Measurements from ENCODE around the gene OLFML2A. TPM values are rescaled to one million over a fixed set of nuclear protein-coding genes. Genes with fewer than 3 reads are reported as not detected.

Gene OLFML2A
- polyA plus RNA-seq, 1 donor from 2014 or later = 0.15 TPM

DNA sequence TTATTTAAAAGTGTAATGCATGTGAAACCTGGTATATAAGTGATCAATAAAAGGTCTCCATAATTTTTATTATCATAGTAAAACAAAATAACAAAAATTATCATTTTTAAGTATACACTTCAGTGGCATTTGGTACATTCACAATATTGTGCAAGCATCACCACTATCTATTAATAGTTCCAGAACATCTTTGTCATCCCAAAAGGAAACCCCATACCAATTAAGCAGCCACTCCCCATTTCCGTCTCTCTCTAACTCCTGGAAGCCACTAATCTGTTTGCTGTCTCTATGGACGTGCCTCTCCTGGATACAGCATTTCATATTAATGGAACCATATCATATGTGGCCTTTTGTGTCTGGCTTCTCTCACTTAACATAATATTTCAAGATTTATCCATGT is 7.6 kb downstream of the OLFML2A start:
- Histone ChIP-seq H3K27me3 (ENCODE audit: insufficient read depth, low read depth, low read length) (no peaks in the 10 kb centered on the region), H4K20me1 (ENCODE audit: insufficient read depth) (no peaks in the 10 kb centered on the region), H3K4me2 (ENCODE audit: low read length) (no peak overlapping the region), H3K4me3 (ENCODE audit: low read length) (no peak overlapping the region), H3K9me2 (ENCODE audit: insufficient read depth, low read length) (no peaks in the 10 kb centered on the region), H3K9me3 (ENCODE audit: low read length) (no peaks in the 10 kb centered on the region), H3K36me3 (ENCODE audit: insufficient read depth, low read length) (no peaks in the 10 kb centered on the region), H2AFZ (ENCODE audit: low read depth, low read length) (no peak overlapping the region), H3K9ac (ENCODE audit: low read length) (no peak overlapping the region), H3F3A (ENCODE audit: insufficient read depth, low read length, poor library complexity, severe bottlenecking) (no peaks in the 10 kb centered on the region), H3K79me2 (replicated peaks; ENCODE audit: insufficient read depth, low read length) (no peaks in the 10 kb centered on the region), H3K27ac (ENCODE audit: low read length) (no peak overlapping the region)
- TF ChIP-seq EZH2 (IDR thresholded peaks at IDR 0.05; ENCODE audit: borderline replicate concordance, insufficient read depth, low read length, poor library complexity, severe bottlenecking) = no peak
- TF ChIP-seq MXI1 (conservative IDR thresholded peaks at IDR 0.05; ENCODE audit: poor library complexity, severe bottlenecking) = no peak
- no peak for TF ChIP-seq RAD21 (conservative IDR thresholded peaks at IDR 0.05)
- no peak for TF ChIP-seq EP300 (conservative IDR thresholded peaks at IDR 0.05; ENCODE audit: poor library complexity, severe bottlenecking)
- TF ChIP-seq, protein P1, sequence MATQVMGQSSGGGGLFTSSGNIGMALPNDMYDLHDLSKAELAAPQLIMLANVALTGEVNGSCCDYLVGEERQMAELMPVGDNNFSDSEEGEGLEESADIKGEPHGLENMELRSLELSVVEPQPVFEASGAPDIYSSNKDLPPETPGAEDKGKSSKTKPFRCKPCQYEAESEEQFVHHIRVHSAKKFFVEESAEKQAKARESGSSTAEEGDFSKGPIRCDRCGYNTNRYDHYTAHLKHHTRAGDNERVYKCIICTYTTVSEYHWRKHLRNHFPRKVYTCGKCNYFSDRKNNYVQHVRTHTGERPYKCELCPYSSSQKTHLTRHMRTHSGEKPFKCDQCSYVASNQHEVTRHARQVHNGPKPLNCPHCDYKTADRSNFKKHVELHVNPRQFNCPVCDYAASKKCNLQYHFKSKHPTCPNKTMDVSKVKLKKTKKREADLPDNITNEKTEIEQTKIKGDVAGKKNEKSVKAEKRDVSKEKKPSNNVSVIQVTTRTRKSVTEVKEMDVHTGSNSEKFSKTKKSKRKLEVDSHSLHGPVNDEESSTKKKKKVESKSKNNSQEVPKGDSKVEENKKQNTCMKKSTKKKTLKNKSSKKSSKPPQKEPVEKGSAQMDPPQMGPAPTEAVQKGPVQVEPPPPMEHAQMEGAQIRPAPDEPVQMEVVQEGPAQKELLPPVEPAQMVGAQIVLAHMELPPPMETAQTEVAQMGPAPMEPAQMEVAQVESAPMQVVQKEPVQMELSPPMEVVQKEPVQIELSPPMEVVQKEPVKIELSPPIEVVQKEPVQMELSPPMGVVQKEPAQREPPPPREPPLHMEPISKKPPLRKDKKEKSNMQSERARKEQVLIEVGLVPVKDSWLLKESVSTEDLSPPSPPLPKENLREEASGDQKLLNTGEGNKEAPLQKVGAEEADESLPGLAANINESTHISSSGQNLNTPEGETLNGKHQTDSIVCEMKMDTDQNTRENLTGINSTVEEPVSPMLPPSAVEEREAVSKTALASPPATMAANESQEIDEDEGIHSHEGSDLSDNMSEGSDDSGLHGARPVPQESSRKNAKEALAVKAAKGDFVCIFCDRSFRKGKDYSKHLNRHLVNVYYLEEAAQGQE (IDR thresholded peaks at IDR 0.05; ENCODE audit: borderline replicate concordance) = no peak
- TF ChIP-seq SMC3 (conservative IDR thresholded peaks at IDR 0.05; ENCODE audit: poor library complexity) = no peak
- TF ChIP-seq, protein P2, sequence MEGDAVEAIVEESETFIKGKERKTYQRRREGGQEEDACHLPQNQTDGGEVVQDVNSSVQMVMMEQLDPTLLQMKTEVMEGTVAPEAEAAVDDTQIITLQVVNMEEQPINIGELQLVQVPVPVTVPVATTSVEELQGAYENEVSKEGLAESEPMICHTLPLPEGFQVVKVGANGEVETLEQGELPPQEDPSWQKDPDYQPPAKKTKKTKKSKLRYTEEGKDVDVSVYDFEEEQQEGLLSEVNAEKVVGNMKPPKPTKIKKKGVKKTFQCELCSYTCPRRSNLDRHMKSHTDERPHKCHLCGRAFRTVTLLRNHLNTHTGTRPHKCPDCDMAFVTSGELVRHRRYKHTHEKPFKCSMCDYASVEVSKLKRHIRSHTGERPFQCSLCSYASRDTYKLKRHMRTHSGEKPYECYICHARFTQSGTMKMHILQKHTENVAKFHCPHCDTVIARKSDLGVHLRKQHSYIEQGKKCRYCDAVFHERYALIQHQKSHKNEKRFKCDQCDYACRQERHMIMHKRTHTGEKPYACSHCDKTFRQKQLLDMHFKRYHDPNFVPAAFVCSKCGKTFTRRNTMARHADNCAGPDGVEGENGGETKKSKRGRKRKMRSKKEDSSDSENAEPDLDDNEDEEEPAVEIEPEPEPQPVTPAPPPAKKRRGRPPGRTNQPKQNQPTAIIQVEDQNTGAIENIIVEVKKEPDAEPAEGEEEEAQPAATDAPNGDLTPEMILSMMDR (IDR thresholded peaks at IDR 0.05; ENCODE audit: poor library complexity, severe bottlenecking) = no peak
- TF ChIP-seq POLR2AphosphoS5 (IDR thresholded peaks at IDR 0.05) = no peak
- TF ChIP-seq TAF1 (IDR thresholded peaks at IDR 0.05; ENCODE audit: low read depth) = no peak

DNA sequence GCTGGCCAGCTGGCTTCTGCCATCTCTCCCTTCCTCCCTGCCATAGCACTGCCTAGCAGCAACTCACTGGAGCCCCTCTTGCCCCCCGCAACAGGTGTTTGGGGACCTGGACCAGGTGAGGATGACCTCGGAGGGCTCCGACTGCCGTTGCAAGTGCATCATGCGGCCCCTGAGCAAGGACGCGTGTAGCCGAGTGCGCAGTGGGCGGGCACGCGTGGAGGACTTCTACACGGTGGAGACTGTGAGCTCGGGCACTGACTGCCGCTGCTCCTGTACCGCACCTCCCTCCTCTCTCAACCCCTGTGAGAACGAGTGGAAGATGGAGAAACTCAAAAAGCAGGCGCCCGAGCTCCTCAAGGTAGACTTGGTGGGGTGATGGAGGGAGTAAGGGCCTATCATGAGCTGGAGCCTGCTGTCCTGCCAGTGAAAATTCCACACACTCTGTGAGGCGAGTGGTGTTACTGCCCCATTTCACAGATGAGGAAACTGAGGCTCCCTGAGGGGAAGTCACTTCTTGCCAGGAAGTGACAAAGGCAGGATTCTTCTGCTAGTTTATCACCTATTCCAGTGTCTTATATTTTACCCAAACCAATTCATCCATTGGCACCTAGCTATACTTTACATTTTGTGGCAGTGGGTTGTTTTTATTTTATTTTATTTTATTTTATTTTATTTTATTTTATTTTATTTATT is 10.1 kb downstream of the OLFML2A start:
- no peak overlapping the region for H3K9ac ChIP-seq (ENCODE audit: low read length)
- no peak overlapping the region for H3K27ac ChIP-seq (ENCODE audit: low read length)
- H3K4me3 ChIP-seq (ENCODE audit: low read length) = no peak overlapping the region
- no peaks in the 10 kb centered on the region for H4K20me1 ChIP-seq (ENCODE audit: insufficient read depth)
- H2AFZ ChIP-seq (ENCODE audit: low read depth, low read length) = no peak overlapping the region
- no peaks in the 10 kb centered on the region for H3K27me3 ChIP-seq (ENCODE audit: insufficient read depth, low read depth, low read length)
- H3K79me2 ChIP-seq (replicated peaks; ENCODE audit: insufficient read depth, low read length) = no peaks in the 10 kb centered on the region
- H3K36me3 ChIP-seq (ENCODE audit: insufficient read depth, low read length) = no peaks in the 10 kb centered on the region
- no peaks in the 10 kb centered on the region for H3F3A ChIP-seq (ENCODE audit: insufficient read depth, low read length, poor library complexity, severe bottlenecking)
- H3K9me2 ChIP-seq (ENCODE audit: insufficient read depth, low read length) = no peaks in the 10 kb centered on the region
- TF ChIP-seq RAD21 (conservative IDR thresholded peaks at IDR 0.05) = no peak
- no peak for TF ChIP-seq MXI1 (conservative IDR thresholded peaks at IDR 0.05; ENCODE audit: poor library complexity, severe bottlenecking)
- TF ChIP-seq, protein P2 (IDR thresholded peaks at IDR 0.05; ENCODE audit: poor library complexity, severe bottlenecking) = no peak
- TF ChIP-seq, protein P1 (IDR thresholded peaks at IDR 0.05; ENCODE audit: borderline replicate concordance) = no peak
- no peak for TF ChIP-seq TAF1 (IDR thresholded peaks at IDR 0.05; ENCODE audit: low read depth)
- no peak for TF ChIP-seq POLR2AphosphoS5 (IDR thresholded peaks at IDR 0.05)
- TF ChIP-seq EZH2 (IDR thresholded peaks at IDR 0.05; ENCODE audit: borderline replicate concordance, insufficient read depth, low read length, poor library complexity, severe bottlenecking) = no peak
- no peak overlapping the region for H3K4me2 ChIP-seq (ENCODE audit: low read length)
- no peaks in the 10 kb centered on the region for H3K9me3 ChIP-seq (ENCODE audit: low read length)

Data from neural cell (in vitro differentiated cells).